ENCODE measurements around the gene AUTS2.

Gene AUTS2

DNA sequence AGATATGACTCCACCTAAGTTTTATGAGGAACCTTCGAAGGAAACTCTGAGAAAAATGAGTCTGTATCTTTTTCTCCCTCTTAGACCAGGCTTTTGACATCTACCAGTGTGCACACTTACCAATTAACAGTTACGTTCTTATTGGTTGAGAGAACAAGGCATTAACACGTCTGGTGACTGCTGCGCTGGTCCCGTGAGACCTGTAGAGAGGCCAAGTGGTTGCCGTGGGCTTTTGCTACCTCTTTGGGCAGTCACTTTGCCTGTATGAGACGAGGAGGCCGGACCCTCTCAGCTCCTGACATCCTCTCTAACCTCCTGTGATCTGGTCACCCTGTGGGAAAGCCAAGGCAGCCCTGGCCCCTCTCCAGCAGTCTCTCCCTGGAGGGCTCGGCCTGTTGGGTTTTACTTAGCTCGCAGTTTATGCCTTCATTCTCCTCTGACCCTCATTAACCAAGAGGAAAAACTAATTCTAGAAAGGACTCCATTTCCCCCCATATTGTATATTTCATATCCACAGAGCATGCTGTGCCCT is 1019.8 kb downstream of the AUTS2 start:
- DNase-seq = no peak

DNA sequence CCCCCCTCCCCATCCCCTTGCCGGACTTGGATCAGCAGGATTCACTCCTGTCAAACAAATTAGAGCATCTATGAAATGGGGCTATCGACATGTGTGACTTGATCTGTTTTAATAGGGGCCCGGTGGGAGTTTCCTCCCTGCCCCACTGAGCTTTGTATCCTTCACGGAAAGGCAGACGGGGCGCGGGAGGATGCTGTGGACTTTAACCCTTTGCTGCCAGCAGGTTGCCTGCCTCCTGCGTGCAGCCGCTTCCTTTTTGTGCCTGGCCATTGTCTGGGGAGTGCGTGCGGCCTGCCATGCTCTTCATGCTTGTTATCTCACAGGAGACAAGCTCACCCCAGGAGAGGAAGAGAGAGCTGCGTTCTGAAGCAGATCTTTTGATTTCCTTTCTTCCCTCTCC is 1020.9 kb downstream of the AUTS2 start:
- no peak for DNase-seq

DNA sequence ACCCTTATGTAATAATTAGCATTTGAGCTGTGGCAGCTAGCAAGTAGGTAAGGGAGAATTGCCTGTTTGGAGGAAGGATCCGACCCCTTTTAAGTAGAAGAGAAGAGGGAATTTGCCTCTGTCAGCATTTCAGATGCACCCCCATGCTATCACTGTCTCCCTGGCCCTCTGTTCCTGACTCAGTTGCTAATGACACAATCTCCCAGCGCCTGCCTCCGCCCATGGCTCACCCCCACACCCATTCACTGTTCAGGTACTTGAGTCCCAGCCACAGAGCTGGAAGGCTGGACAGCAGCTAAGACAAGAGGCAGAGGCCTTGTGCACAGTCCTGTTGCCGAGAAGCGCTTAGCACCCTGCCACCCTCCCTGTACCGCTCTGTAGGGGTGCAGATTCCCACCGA is 1021.4 kb downstream of the AUTS2 start:
- DNase-seq = no peak

DNA sequence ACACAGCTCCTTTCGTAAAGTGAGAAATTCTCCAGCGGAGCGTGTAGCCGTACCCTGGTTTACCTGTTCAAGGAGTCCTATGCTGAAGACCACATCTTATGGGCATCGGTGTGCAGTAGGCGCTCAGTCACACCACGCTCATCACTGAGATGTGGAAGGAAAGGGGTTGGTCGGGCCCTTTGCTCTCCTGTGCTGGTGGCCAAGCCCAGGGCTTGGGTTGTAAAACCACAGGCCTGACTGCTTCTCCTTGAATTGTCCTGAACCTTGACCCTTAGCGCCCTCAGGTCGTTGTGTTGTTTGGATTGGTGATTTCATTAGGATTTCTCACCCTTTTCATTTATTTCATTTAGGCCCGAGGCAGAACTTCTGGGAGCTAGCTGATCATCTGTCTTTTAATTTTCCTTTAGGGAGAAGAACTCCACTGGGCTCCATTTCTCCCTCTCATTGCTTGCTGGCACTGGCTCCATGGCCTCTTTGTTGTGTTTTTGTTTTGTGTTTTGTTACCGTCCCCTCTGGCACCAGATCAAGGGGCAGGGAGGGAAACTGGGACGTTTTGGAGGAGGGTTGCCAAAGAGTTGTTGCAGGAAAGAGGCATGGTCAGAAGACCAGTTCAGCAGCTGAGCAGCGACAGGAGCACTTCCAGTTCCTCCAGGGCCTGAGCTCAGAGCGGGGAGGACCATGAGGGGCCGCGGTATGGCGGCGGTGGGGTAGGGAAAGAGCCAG is 1022.2 kb downstream of the AUTS2 start:
- no peak for DNase-seq

DNA sequence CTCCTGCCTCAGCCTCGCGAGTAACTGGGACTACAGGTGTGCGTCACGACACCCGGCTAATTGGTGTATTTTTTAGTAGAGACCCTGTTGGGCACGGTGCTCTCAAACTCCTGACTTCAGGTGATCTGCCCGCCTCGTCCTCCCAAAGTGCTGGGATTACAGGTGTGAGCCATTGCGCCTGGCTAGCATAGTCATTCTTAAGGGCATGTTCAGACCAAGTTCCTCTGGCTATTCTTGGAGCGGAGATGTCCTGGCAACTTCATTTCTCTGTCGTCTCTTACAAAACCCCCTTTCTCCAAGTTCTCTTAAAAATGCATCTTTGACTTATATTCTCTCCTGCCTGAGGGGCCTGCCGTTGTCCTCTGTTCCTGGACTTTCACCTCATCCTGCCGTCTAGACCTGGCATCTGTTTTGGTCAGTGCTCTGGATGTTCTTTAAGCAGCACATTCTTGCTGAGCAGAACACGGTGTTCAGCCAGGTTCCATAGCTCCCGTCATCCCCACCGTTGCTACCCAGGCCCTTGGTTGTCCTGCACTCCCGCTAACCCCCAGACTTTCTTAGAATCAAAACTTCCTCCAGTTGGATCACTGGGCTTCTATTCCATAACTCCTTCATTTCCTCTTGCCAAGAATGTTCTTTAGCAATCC is 1023.8 kb downstream of the AUTS2 start:
- DNase-seq = no peak

DNA sequence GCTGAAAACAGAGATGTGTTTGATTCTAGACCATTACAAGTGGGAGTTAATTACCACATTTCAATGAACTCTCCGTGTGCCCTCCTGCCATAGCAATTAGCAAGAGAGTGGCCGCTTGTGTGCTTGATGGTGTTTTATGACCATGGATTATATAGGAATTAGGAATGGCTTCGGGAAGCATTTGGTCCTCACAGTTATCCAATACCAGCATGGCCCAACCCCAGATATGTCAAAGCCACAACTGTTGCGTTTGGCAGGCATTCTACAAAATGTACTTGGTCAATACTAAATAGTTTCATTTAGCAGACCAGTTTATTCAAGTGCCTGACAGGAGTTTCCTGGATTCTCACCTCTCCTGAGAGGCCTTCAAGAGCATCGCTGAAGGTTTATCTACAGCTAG is 1024.7 kb downstream of the AUTS2 start:
- DNase-seq = no peak

DNA sequence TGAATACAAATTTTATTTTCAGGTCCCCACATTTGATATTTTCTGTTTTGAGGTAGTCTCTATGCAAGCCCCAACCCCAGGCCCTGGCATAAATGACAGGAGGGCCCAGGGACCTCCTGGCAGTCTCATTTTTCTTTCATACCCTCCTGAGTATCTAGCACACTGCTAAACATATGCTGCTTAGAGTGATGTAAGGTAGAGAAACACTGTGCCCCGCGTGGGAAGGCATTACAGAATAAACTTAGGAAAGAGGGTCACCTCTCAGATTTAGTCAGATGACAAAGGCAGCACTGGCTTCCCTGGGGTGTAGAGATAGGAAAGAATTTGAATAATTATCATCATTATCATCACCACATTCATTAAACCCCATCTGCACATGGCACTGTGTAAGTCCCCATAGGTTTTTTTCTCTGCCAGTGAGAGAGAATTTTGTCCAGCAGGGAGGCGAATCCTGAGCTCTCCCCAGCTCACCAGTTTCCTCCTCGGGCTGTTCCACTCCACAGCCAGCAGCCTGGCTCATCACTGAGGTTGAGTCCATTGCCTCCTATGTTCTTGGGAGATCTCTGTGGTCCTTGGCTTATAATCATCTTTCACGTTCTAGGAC is 1026.3 kb downstream of the AUTS2 start:
- DNase-seq = no peak

DNA sequence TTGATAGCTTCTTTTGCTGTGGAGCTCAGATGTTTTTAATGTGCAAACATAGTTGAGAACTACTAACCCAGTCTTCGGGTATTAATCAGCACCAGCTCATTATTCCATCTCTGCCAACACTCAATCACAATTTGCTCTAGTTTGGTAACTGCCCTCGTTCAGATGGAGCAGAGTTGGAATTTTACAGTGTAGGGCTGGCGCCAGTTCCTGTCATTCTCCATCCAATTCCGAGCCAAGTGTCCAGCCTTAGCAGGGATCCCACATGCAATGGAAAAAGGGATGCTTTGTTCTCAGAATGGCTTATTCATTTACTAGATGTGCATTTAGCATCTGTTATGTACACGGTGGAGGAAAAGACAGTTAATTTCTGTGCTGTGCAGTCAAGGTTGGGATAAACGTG is 1029.2 kb downstream of the AUTS2 start:
- no peak for DNase-seq

DNA sequence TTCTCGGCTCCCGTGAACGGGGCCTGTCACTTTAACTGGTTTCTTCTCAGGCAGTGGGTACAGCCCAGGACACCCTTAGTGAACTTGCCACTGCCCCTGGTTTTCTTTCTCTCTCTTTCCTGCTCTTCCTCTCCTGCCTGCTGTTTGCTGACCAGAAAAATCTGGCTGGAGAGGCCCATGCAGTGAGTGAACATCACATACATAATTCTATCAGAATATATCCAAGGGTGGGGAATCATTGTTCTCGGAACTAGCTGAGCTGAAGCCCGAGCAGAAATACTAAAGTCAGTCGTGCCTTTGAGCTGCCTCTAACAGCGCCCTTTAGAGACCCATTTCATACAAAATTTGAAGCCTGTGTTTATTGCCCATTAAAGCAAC is 1032.2 kb downstream of the AUTS2 start:
- DNase-seq = no peak

DNA sequence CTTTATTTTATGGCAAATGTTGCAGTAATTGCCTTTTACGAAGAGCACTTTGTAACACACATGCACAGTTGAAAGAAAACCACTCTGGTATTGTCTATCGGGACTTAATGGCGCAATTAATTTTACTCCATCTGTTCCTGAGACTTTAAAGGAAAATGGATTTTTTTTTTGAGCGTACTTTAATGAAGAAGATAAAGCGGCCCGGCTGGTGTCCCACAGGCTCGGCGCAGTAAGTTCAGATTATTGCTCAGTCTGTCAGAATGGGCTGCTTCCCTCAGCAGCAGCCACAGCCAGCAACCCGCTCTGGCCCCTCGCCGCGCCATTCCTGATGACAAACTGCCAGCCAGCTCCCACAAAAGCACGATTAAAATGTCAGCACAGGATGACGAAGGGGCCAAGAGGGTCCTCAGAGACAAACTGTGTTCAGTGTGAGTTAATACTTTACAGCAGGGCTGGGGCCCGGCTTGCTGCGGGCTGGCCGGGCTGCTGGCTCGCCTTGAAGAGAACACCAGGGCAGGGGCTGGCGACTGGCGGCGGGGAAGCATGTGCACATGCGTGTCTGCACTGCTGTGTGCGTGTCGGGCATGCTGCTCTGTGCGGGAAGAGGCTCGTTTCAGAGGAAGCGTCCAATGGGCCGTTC is 1032.7 kb downstream of the AUTS2 start:
- no peak for DNase-seq

DNA sequence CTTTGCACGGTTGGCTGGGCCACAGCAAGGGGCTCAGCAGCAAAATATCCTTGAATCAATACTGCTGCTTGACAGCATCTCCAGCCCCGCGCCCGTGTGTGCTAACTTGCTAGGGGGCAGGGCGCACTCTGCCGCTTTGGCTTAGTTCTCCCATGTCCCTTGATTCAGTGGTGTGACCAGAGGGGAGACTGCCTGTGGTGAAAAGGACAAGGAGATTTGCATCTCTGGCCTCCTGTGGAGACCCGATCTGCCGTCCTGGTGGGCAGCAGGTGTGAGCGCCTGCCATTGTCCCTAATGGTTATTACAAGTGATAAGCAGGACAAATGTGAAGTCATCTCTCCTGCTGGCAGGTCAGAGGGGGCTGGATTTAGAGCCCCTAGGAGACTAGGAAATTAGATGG is 1033.4 kb downstream of the AUTS2 start:
- DNase-seq = no peak

DNA sequence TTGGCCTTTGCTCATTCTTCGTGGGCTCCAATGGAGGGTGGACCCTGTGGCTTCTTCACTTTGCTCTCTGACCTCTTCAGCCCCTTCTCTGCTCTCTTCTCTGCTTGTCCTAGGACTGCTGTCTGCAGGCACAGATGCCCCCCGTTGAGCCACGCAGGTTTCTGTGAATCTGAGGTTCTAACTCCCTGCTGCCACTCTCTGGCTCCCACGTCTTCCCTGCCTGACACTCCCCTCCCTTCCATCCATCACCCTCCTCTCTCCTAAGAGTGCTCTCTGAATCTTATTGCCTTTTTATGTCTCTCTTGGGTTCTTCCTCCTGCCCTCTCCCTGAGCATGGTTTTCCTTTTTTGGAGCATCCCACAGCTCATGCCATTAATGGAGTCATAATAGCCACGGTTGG is 1034.1 kb downstream of the AUTS2 start:
- DNase-seq = no peak

DNA sequence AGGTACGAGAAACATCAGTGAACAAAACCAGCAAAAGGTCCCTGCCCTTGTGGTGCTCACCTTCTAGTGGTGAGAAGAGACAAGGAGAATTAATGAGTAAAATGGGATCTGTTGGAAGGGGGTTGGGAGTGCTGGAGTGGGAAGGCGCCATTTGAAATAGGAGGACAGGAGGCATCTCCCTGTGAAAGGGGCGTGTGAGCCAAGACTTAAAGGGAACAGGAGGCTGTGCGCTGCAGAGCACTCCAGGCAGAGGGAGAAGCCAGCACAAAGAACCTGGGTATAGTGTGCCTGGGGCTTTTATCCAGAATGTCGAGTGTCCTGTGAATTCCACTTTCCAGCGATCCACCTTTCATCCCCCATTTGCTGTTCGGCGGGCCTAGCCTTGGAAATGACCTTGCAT is 1035.8 kb downstream of the AUTS2 start:
- DNase-seq = no peak

DNA sequence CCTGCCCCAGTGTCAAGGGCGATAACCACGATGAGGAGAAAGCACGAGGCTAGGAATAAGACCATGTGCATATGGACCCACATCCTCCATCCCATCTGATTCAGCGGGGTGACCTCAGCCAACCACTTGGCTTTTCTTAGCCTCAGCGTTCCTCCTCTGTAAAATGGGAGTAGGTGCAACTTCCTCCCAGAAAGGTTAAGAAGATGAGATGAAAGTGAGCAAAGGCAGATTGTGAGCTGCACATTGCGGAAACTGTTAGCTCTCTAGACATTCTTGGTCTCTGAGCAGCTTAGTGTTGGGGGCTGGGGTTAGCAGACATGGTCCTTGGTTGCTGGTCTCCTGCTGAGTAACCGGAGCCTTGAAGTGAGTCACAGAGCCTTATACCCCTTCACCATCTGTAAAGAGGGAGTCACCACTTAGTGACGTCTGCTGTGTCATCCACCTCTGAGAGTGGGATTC is 1036.4 kb downstream of the AUTS2 start:
- no peak for DNase-seq

DNA sequence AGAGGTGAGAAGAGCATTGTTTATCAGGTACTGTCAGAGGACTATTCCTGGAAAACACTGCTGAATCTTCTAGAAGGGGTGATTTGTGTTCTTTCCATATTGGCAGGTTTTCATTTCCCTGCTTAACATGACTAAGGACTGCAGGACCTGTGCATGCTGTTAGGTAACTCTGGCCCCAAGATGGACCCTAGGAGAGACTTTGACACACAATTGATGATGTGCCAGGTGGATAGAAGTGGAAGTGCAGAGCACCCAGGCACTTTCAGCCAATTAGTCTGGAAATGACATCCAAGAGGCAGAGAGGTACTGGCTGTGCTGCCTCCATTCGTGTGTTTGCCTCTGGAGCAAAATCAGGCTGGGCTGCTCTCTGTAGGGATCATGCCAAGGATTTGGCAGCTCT is 1037.4 kb downstream of the AUTS2 start:
- no peak for DNase-seq

DNA sequence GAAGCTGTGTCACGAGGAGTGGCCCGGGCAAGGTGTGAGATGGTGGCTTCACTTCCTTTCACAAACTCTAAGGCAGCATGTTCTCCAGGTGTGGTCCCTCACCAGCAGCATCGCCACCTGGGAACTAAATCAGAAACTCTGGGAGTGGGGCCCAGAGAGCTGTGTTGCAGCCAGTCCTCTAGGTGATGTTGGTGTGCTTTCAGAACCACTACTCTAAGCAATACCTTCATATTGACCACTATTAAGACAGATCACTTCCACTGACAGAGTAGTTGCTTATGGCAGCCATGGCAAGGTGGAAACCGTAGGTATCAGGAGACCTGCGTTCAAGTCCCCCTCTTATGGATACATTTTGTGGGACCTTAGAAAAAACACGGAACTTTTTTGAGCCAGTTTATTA is 1037.9 kb downstream of the AUTS2 start:
- no peak for DNase-seq

DNA sequence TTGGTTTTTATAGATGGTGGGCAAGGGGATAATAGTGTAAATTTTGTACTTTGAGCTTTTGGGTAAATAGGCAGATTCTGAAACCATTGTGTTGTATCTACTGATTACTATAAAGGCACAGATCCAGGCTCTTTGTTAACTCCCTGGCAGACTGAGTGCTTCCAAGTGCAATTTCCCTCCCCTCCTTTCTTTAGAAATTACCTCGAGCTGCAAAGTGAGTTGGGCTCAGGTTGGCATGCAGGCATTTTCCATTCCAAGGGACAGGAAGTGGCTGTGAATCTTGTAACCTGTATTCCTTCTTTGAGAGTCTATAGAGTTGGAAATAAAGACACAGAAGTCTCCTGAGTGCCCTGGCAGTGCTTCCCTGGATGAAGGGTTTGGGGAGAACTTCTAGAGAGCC is 1039.5 kb downstream of the AUTS2 start:
- no peak for DNase-seq

DNA sequence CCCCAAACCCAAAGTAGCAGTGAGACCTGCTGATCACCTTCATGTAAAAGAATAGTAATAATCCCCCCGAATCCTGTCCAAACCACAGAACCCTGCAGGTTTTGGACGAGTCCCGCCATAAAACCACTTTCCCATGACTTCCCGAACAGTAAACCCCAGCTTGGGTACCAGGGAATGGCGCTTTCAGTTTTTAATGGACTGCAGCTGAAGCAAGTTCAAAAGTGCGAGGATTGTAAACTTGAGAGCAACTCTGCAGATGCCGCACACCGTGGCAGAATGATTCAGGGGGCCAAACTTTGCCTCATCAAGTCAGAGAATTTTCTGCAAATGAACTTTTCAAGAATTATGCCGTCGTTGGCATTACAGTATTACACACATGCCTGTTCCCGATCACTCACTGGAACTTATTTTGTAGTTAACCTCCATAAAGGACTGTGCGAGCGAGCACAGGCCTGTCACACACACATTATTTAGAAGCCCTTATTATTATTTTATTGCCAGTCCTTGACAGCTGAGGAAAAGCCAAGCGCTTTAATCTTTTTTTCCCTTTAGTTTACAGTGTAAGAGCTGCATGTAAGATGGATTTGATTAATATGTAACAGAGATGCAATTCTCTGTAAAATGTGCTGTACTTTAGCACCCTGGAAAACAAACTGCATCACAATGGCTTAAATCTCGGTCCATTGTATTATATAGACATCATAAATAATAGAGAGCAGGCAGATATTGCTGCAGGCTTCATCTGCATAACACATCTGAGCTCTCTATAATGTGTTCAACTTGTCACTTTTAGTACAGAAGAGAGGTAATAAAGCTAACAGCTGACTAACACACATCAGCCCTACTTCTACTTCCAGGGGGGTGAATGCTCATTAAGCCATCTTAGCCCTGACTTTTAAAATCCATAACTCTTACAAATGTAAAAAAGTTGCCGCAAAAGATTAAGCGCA is 1040.2 kb downstream of the AUTS2 start:
- DNase-seq = no peak

DNA sequence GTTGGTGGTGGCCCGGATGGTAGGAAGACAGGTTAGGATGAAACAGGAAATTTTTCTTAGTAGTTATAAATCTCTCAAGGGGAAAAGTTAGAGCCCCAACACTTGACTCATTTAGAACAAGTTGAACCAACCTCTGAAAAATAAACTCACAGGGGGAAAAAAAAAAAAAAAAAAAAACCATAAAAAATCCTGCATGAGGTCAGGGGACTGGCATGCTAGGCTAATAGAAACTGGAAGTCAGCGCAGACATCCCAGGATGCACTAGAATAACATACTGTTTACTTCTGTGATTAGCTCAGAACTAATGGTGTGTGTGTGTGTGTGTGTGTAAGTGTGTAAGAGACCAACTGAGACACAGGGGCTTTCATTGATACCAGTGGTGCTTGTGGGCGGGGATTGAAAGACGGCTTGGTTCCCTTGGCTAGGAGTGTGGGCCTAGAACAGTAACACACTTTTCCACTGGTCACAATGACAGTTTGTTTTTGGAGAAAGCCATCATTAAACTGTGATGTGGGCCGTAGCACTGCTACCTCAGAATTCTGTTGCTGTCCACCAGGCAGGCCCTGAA is 1042.1 kb downstream of the AUTS2 start:
- DNase-seq = no peak

DNA sequence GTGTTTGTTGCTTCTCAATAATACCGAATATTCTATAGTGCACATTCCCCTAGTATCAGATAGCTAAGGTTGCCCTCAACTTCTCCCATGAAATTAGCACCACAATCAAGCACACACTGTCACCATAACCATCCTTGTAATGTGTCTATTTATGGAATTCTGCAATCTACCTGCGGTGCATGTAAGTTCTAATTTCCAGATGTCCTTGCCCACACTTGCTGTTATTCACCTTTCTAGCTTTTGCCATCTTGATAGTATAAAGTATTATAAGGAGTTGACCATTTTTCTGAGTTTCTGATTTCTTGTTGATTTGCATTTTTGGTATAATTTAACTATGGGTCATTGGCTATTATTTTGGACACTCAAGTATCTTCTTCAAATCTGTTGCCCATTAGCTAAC is 1043.6 kb downstream of the AUTS2 start:
- DNase-seq = no peak

DNA sequence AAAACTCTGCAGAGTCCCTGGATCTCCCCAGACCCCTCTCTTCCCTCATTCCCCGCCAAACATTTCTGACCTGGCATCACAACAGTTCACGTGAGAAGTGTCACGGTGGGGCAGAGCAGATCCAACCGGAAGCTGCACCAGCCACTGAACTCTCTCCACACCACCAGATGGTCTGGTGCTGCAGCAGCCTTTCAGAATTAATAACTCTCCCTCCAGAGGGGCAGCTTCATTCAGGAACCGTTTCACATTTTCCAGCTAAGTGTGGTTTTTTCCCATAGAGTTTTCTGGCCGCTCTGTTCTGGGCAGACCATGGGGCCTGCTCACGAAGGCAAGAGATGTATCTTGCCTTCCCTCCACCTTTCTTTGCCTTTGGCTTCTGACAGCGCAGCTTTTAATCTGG is 1047.0 kb downstream of the AUTS2 start:
- DNase-seq = no peak

DNA sequence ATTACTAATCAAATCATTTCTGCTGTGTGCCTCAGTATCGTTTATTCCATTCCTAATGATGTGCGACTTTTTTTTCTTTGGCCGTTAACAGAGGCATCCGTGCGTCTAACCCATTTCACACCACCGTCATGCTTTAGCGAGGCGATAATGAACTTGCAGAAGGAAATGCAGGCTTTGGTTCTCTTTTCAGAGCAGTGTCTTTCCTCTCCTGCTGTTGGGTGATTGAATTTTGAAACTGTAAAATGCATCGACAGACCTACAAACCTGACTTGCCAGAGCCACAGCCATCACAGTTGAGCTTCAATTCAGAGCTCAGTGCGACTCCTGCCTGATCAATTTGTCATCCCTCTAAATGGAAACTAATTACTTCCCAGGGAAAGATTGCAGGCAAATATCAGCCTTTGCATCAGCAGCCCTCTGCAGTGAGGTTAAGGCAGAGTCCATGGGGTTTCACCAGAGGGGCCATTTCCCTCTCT is 1047.6 kb downstream of the AUTS2 start:
- DNase-seq = no peak
